SK-N-SH (cell line): ENCODE data around the gene CKS1B.

Experiments
- EP300 ChIP-seq, 2 experiments: IDR thresholded peaks; 2 replicates each; pipeline versions ENCODE4 v1.4.0 to v1.6.1; 2012; ENCODE audit warnings: borderline replicate concordance in 1 of 2, low read depth in 1 of 2, low read length in 1 of 2
- EZH2phosphoT487 ChIP-seq: fragments of 200-600 bp; sonication (generic); IDR thresholded peaks from 2 replicates; pipeline ENCODE4 v1.6.1; 2017; ENCODE audit warnings: low read depth, mixed run types, mild to moderate bottlenecking, antibody characterized with exemption, moderate library complexity, borderline replicate concordance
- POLR2AphosphoS5 ChIP-seq: IDR thresholded peaks from 2 replicates; pipeline ENCODE4 v1.6.1; 2012; ENCODE audit warnings: low read depth, low read length
- RCOR1 ChIP-seq: fragments of 150-350 bp; IDR thresholded peaks from 2 replicates; pipeline ENCODE4 v1.6.1; 2017; ENCODE audit warnings: antibody characterized with exemption, low read length
- TAF1 ChIP-seq: IDR thresholded peaks from 2 replicates; pipeline ENCODE4 v1.6.1; 2012; ENCODE audit warnings: low read depth, mild to moderate bottlenecking, low read length, moderate library complexity, borderline replicate concordance
- TF ChIP-seq, protein P1 (sequence below): fragments of 200-600 bp; sonication (generic); IDR thresholded peaks from 2 replicates; pipeline ENCODE4 v1.6.1; 2017; ENCODE audit warnings: antibody characterized with exemption, mild to moderate bottlenecking, moderate library complexity
- TF ChIP-seq, protein P2 (sequence below): IDR thresholded peaks from 2 replicates; pipeline ENCODE4 v1.4.0; 2012; ENCODE audit warnings: low read depth
- TF ChIP-seq, protein P3 (sequence below): fragments of 150-350 bp; IDR thresholded peaks from 2 replicates; pipeline ENCODE4 v1.6.1; 2017; ENCODE audit warnings: antibody characterized with exemption, low read length, low read depth, borderline replicate concordance
- TF ChIP-seq, protein P4 (sequence below): IDR thresholded peaks from 2 replicates; pipeline ENCODE4 v1.6.1; 2012; ENCODE audit warnings: mild to moderate bottlenecking, low read depth, low read length, moderate library complexity

DNA sequence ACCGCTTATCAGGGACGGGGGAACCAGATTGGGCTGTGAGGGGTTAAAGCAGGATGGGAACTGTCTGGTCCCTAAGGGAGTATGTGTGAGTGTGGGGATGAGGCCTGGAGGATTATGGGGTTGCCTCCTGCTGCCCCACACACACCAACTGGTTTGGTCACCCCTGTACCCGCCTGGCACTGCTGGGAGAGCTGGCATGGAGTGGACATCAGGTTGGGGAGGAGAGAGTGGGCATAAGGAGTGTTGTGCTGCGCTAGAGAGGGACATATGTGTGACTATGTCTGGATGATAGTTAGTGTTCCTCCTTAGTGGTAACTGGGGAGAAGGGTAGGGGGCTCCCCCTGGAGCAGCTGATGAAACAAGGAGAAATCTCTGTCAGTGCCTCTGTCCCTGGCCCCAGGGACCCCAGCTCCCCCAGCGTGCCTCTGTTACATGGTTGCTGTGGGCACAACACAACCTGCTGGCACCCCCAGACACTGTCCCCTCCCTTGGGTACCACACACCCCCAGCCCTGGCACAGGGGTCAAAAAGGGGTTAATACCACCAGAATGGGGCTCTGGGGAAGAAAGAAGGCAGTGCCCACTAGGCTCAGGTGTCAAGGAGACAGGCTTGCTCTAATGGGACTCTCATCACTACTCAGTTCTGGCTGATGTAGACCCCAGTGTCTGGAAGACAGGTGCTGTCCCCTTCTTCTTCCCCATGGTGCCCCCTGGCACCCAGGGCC, 30.0 kb downstream of the CKS1B start:
- TF ChIP-seq, protein P1, sequence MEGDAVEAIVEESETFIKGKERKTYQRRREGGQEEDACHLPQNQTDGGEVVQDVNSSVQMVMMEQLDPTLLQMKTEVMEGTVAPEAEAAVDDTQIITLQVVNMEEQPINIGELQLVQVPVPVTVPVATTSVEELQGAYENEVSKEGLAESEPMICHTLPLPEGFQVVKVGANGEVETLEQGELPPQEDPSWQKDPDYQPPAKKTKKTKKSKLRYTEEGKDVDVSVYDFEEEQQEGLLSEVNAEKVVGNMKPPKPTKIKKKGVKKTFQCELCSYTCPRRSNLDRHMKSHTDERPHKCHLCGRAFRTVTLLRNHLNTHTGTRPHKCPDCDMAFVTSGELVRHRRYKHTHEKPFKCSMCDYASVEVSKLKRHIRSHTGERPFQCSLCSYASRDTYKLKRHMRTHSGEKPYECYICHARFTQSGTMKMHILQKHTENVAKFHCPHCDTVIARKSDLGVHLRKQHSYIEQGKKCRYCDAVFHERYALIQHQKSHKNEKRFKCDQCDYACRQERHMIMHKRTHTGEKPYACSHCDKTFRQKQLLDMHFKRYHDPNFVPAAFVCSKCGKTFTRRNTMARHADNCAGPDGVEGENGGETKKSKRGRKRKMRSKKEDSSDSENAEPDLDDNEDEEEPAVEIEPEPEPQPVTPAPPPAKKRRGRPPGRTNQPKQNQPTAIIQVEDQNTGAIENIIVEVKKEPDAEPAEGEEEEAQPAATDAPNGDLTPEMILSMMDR = no peak
- TF ChIP-seq, protein P2, sequence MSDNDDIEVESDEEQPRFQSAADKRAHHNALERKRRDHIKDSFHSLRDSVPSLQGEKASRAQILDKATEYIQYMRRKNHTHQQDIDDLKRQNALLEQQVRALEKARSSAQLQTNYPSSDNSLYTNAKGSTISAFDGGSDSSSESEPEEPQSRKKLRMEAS = no peak
- TF ChIP-seq POLR2AphosphoS5 = no peak
- no peak for TF ChIP-seq EP300 (IDR thresholded peaks at IDR 0.05; ENCODE audit: borderline replicate concordance in 1 of 2, low read depth in 1 of 2, low read length in 1 of 2)
- no peak for TF ChIP-seq TAF1
- TF ChIP-seq EZH2phosphoT487 = no peak
- TF ChIP-seq, protein P3, sequence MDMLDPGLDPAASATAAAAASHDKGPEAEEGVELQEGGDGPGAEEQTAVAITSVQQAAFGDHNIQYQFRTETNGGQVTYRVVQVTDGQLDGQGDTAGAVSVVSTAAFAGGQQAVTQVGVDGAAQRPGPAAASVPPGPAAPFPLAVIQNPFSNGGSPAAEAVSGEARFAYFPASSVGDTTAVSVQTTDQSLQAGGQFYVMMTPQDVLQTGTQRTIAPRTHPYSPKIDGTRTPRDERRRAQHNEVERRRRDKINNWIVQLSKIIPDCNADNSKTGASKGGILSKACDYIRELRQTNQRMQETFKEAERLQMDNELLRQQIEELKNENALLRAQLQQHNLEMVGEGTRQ = no peak
- TF ChIP-seq, protein P4, sequence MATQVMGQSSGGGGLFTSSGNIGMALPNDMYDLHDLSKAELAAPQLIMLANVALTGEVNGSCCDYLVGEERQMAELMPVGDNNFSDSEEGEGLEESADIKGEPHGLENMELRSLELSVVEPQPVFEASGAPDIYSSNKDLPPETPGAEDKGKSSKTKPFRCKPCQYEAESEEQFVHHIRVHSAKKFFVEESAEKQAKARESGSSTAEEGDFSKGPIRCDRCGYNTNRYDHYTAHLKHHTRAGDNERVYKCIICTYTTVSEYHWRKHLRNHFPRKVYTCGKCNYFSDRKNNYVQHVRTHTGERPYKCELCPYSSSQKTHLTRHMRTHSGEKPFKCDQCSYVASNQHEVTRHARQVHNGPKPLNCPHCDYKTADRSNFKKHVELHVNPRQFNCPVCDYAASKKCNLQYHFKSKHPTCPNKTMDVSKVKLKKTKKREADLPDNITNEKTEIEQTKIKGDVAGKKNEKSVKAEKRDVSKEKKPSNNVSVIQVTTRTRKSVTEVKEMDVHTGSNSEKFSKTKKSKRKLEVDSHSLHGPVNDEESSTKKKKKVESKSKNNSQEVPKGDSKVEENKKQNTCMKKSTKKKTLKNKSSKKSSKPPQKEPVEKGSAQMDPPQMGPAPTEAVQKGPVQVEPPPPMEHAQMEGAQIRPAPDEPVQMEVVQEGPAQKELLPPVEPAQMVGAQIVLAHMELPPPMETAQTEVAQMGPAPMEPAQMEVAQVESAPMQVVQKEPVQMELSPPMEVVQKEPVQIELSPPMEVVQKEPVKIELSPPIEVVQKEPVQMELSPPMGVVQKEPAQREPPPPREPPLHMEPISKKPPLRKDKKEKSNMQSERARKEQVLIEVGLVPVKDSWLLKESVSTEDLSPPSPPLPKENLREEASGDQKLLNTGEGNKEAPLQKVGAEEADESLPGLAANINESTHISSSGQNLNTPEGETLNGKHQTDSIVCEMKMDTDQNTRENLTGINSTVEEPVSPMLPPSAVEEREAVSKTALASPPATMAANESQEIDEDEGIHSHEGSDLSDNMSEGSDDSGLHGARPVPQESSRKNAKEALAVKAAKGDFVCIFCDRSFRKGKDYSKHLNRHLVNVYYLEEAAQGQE = no peak
- no peak for TF ChIP-seq RCOR1
